Stimulated activated CD4-positive, alpha-beta T cell treated with anti-CD3 and anti-CD28 coated beads, Interleukin-4, amount 100 ng/mL, for 24 hours (primary cell): ENCODE measurements around the gene IQGAP2.

Experiments
- DNase-seq: peaks from one replicate; pipeline ENCODE4 v3.0.0-alpha.2; 2020

IQGAP2 gene

GRCh38 chr5:76457674-76458485 is 54.8 kb downstream of the IQGAP2 start:
- DNase-seq = no peak

DNA sequence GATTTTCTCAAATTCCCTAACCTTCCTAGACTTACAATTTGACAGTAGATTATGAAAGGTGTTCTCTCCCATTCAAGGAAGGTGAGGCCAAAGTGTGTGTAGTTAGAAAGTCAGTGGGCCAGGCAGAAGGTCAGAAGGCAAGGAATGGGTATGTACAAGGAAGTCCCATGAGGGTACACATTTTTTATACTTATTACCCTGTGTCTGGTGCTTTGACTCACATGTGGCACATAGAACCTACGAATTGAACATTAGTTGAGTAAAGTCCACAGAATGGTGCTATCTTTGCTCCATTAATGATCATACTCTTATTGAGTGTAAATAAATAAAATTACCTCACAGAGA is 55.4 kb downstream of the IQGAP2 start:
- DNase-seq = no peak

- DNase-seq = no peak
These were observed 57.0 kb downstream of the IQGAP2 start for GRCh38 chr5:76460104-76460503.

- no peak for DNase-seq
These were observed 59.1 kb downstream of the IQGAP2 start for GRCh38 chr5:76462097-76462667.

DNA sequence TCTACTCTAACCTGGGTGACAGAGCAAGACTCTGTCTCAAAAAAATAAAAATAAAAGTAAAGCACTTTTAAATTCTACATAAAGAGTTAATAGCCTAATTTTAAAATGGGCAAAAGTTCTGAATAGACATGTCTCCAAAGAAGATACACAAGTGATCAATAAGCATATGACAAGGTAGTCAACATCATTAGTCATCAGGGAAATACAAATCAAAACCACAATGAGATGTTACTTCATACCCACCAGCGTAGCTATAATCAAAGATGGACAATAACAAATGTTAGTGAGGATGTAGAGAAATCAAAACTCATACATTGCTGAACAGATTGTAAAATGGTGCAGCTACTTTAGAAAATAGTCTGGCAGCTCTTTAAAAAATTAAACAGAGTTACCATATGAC is 64.1 kb downstream of the IQGAP2 start:
- no peak for DNase-seq

DNA sequence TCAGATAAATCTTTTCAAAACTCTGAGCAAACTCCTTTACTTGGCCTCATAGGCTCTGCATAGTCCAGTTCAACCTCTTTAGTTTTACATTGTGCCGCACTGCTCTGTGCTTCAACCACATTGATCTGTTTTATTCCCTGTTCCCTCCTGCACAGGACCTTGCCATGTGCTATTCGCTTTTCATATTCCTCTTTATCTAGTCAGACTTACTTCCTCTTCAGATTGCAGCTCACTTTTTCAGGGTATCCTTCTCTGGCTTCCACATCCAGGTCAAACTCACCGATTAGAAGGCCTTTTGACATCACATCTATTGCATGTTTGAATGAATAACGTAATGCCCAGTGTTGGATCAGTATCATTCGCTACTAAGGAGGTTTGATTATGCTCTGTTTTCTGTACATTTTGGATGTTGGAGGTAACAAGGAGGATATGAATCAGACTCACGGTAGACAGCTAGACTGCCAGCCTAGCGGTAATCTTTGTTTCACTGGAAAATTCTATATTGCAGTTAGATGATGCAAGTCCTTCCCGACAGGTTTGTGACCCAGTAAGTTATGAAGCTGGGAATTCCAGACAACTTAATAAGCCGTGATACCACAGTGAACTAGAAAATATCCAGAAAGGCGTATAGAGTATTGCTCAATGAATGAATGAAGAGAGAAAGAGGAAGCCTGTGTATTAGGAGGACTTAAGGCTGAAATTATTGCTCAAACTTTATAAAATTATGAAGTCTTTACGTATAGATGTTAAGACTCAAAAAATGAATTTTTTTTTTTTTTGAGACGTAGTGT is 65.7 kb downstream of the IQGAP2 start:
- no peak for DNase-seq

DNA sequence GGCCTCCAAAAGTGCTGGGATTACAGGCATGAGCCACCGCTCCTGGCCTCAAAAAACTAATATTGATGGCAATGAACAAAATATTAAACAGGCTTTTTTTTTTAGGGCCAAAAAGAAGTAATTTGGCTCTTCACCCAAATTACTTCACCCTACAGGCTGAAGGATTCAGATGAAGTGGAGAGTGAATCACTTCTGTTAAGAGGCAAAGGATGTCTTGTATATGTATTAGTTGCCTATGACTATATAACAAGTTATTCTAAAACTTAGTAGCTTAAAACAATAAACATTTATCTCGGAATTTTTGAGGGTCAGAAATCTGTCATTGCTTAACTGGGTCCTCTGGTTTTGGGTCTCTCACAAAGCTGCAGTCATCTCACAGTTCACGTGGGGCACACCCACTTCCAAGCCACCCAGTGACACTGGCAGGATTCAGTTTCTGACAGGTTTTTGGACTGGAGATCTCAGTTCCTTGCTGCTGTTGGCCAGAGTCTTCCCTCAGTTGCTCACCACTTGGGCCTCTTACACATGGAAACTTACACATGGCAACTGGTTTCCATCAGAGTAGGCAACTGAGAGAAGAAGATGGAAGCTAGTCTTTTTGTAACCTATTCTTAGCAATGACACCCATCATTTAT is 66.7 kb downstream of the IQGAP2 start:
- DNase-seq = peak; percentile 27

DNA sequence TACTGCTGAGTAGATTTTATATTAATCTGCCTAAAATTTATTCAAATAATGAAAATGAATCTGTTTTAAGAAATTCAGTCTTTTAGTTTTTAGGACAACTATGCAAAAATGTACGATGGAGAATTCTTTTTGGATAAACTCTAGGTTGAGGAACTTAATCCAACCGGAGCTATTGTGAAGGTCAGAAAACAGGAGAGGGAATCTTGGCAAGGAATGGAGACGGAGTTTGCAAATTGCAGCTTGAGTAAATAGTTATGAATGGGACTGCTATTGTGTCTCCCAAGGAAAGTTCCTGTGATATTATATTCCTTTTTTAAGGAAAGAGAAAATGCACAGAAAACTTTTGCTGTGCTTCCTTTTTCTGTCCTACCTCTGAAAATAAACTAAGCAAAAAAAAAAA is 67.9 kb downstream of the IQGAP2 start:
- no peak for DNase-seq

DNA sequence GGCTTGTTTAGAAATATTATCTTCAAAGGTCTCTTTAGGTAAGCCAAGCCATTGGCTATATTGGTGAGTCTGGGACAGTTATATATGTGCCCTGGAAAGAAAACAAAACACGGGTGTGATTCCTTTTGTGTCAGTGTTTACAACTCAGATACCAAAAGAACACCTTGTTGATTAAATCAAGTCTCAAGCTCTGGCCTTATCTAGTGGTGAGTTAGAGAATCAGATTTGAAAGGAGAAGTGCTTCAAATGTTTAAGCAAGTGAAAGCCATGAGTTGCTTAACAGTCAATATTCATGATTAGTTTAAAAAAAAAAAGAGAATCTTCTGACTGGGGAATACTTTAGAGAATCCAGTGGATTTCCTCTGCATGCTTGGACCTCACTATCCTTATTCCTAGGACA is 68.3 kb downstream of the IQGAP2 start:
- no peak for DNase-seq

DNA sequence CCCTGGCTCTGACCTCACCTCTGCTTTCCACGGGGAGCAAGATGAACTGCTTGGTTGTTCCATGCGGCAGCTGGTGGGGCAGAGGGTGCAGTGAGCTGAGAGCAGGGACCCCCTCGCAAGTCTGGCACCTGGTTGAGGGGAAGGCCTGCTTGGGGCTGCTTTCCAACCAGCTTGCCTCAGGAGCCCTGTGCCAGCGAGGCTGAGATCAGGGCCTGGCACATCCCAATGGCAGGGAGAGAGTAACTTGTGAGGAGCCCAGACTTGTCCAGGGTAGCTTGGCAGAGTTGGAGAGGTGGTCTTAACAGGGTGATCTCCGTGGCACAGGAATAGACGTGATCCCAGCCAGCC is 68.9 kb downstream of the IQGAP2 start:
- no peak for DNase-seq

- DNase-seq = peak; percentile 51
These were observed 69.4 kb downstream of the IQGAP2 start for GRCh38 chr5:76472335-76473008.

GRCh38 chr5:76473009-76473336 is 69.9 kb downstream of the IQGAP2 start:
- DNase-seq = no peak

DNA sequence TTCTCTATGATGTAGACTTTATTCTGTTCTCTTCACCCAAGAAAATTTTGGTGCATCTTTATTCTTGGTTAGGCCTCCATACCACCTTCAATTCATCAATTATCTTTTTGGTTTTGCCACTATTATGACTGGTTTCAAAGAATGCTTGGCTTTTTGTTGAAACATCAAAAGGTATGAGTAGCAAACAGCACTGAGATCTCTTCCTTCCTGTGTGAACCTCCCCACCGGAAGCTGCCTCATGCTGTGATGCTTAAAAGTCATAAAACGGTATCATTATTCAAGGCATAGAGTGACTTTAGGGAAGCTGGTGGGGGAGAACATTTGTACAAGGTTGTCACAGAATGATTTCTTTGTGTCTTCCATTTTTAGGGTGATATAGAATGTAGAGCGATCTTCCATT is 70.6 kb downstream of the IQGAP2 start:
- DNase-seq = peak; percentile 75

GRCh38 chr5:76474377-76474776 is 71.3 kb downstream of the IQGAP2 start:
- DNase-seq = no peak

- no peak for DNase-seq
These were observed 72.3 kb downstream of the IQGAP2 start for GRCh38 chr5:76475385-76475784.

- DNase-seq = no peak
These were observed 72.9 kb downstream of the IQGAP2 start for GRCh38 chr5:76475936-76476335.

GRCh38 chr5:76476474-76477038 is 73.5 kb downstream of the IQGAP2 start:
- no peak for DNase-seq

DNA sequence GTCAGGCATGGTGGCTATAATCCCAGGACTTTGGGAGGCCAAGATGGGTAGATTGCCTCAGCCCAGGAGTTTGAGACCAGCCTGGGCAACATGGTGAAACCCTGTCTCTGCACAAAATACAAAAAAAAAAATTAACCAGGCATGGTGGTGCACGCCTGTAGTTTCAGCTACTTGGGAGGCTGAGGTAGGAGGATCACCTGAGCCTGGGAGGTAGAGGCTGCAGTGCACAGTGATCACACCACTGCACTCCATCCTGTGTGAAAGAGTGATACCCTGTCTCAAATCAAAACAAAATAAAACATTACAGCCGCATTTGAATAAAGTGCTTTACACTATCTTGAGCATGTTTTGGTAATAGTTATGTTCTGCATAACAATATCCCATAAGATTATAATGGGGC is 74.0 kb downstream of the IQGAP2 start:
- no peak for DNase-seq

GRCh38 chr5:76477571-76477970 is 74.5 kb downstream of the IQGAP2 start:
- DNase-seq = no peak

- DNase-seq = no peak
These were observed 76.2 kb downstream of the IQGAP2 start for GRCh38 chr5:76479281-76479680.

DNA sequence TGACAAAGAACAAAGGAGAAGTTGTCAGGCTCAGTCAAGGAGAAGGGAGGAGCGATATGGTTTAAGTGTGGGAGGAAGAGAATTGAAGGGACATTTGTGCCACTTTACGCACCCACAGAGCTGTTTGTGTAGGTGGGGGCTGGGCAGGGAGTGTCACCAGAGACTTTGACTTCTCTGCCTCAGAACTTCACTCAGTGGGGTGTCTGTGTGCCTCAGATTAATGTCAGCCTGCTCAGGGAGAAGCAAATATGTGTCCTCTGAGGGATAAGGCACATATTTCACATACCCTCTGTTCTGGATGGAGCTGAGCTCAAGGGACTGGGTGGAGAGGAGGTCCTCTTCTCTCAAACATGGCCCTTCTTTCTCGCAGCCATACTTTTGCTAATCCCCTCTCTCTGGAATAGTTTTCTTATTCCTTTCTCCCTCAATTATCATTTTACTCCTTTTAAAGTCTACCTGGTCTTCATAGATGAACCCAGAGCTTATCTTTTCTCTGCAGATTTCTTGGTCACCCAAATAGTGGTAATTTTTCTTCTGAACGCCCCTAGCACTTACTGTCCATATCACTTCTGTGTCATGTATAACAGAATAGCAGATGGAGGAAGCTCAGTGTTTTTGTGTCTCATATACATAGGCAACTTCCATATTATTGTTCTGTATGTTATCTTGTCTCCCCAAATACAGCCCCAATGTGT is 77.0 kb downstream of the IQGAP2 start:
- no peak for DNase-seq

DNA sequence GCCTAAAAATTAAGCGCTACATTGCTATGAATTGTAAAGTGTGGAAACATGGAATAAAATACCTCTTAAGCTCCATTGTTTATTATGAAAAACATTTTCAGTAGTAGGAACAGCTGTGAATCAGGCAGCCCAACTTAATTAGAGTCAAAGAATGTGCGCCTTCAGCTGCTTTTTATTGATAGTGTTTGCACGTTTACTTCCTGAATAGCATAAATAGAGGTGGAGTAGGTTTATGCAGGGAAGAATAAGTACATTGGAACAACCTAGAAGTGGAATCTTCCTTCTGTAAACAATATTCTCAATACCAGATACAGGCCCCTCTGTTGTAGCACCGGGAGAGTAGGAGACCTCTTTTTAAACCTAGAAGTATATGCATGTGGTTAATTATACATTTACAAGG is 79.9 kb downstream of the IQGAP2 start:
- DNase-seq = no peak
